K562 (cell line): ENCODE measurements around the gene AHCYL1. TPM values are rescaled to one million over a fixed set of nuclear protein-coding genes. Genes with fewer than 3 reads are reported as not detected.

Experiments
- CHD7 ChIP-seq: fragments of 200-600 bp; sonication (generic); IDR thresholded peaks from one replicate; pipeline ENCODE4 v1.6.1; 2012; ENCODE audit warnings: mild to moderate bottlenecking, low read depth, low read length, inconsistent platforms
- KDM2B ChIP-seq: fragments of 250-450 bp; sonication (Bioruptor Pico); IDR thresholded peaks from 2 replicates; pipeline ENCODE4 v1.8.0; 2021; ENCODE audit warnings: mild to moderate bottlenecking, moderate library complexity
- KLF10 ChIP-seq: fragments of 250-450 bp; sonication (Bioruptor Pico); IDR thresholded peaks from 2 replicates; pipeline ENCODE4 v1.6.1; 2021; ENCODE audit warnings: matching md5 sums
- NCOA2 ChIP-seq, 2 experiments: fragments of 450-650 bp; IDR thresholded peaks; 2 replicates each; pipeline ENCODE4 v1.6.1; 2018; ENCODE audit warnings: mild to moderate bottlenecking in 2 of 2, moderate library complexity in 1 of 2; ENCODE audit not compliant: partially characterized antibody in 2 of 2
- SP2 ChIP-seq: IDR thresholded peaks from 2 replicates; pipeline ENCODE4 v1.6.1; 2011; ENCODE audit warnings: mild to moderate bottlenecking, low read depth, low read length, moderate library complexity; ENCODE audit not compliant: poor library complexity, severe bottlenecking; ENCODE audit errors: extremely low read depth
- SREBF1 ChIP-seq: fragments of 150-350 bp; IDR thresholded peaks from 2 replicates; pipeline ENCODE4 v1.6.1; 2014; ENCODE audit warnings: antibody characterized with exemption, low read depth, low read length, borderline replicate concordance
- SREBF2 ChIP-seq: sonication (generic); formaldehyde crosslinking; IDR thresholded peaks from 2 replicates; pipeline ENCODE4 v1.4.0; 2020; ENCODE audit warnings: mild to moderate bottlenecking, missing genetic modification reagents
- ZNF398 ChIP-seq: fragments of 250-450 bp; sonication (Bioruptor Pico); IDR thresholded peaks from 2 replicates; pipeline ENCODE4 v1.8.0; 2021; ENCODE audit warnings: moderate library complexity, mild to moderate bottlenecking, inconsistent platforms
- polyA plus RNA-seq, 8 experiments: library from polyadenylated mRNA; depleted of rRNA in 4 of 8; stranded (reverse) in 5 of 8; unstranded in 3 of 8; fragments of >200 nt; fragmentation: Nextera tagmentation in 2 of 8; fragmentation: Illumina TruSeq in 1 of 8; extraction: Ambion mirVana in 2 of 8; extraction: Trizol in 1 of 8; gene quantifications; 2 replicates each; pipeline versions ENCODE4 v1.2.1 to v1.2.3, GENCODE V29; 2011 to 2014; ENCODE audit warnings: inconsistent platforms in 1 of 8, missing spikeins in 1 of 8
- total RNA-seq, 7 experiments: library from RNA; depleted of rRNA in 6 of 7; stranded (reverse); fragments of >200 nt in 6 of 7; fragmentation: Illumina TruSeq in 2 of 7; extraction: Trizol in 2 of 7; gene quantifications; 2 replicates each; pipeline versions ENCODE4 v1.2.1 to v1.2.3, GENCODE V29; 2011 to 2021; ENCODE audit warnings: low replicate concordance in 1 of 7
- TF ChIP-seq, protein P1 (sequence below), 3 experiments: IDR thresholded peaks in 2 of 3; conservative IDR thresholded peaks in 1 of 3; 2 replicates each; pipeline ENCODE4 v1.5.1; 2011 to 2012; ENCODE audit warnings: low read length in 3 of 3, mild to moderate bottlenecking in 3 of 3, control low read depth in 2 of 3, improper control_type of control experiment in 1 of 3, inconsistent platforms in 1 of 3, low read depth in 1 of 3, mixed read lengths in 1 of 3, moderate library complexity in 1 of 3; ENCODE audit not compliant: insufficient read depth in 2 of 3

AHCYL1 gene
- total and polyA plus RNA-seq, 9 of the 15 experiments (the other 6 are each of a cell fraction or from before 2014, with no cell fraction given), result 27.3 to 118 (median 44.5) TPM

DNA sequence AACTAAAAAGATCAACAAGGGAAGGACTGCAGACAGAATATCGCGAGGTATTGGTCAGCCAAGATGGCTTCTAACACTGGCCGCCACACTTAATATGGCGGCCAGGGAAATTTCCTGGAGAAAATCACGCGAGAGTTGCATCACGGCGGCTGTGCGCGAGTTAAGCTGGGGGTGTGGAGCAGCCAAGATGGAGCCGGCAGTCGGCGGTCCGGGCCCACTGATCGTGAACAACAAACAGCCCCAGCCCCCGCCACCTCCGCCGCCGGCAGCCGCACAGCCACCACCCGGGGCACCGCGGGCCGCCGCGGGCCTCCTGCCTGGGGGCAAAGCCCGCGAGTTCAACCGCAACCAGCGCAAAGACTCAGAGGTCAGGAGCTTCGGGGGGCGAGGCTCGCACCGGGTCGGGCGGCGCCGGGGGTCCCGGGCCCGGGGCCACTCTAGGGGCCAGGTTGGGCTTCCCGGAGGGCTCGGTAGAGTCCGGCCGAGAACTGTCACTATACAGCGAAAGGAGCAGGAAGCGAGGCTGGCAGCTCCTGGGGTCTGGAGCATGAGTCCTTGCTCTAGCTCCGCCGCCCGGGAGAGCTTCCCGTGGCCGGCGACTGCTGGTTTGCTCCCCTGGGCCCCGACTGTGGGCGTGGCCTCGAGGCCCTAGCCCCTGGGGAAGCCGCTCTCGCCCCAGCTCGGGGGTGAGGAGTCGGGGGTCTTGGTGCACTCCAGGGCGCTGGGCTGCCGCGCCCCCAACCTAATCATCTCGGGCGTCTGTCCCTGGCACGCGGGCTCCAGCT is 50.1 kb downstream of the AHCYL1 start, which contains the start of gene STRIP1 (continued):
- no peak for TF ChIP-seq ZNF398
- no peak for TF ChIP-seq SREBF1
- no peak for TF ChIP-seq CHD7
- no peak for TF ChIP-seq SREBF2 (CRISPR knock-in tag)
- TF ChIP-seq, protein P1, sequence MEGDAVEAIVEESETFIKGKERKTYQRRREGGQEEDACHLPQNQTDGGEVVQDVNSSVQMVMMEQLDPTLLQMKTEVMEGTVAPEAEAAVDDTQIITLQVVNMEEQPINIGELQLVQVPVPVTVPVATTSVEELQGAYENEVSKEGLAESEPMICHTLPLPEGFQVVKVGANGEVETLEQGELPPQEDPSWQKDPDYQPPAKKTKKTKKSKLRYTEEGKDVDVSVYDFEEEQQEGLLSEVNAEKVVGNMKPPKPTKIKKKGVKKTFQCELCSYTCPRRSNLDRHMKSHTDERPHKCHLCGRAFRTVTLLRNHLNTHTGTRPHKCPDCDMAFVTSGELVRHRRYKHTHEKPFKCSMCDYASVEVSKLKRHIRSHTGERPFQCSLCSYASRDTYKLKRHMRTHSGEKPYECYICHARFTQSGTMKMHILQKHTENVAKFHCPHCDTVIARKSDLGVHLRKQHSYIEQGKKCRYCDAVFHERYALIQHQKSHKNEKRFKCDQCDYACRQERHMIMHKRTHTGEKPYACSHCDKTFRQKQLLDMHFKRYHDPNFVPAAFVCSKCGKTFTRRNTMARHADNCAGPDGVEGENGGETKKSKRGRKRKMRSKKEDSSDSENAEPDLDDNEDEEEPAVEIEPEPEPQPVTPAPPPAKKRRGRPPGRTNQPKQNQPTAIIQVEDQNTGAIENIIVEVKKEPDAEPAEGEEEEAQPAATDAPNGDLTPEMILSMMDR (IDR thresholded peaks at IDR 0.05 in 2 of 3, conservative IDR thresholded peaks at IDR 0.05 in 1 of 3; ENCODE audit: insufficient read depth in 2 of 3, low read depth in 1 of 3, low read length in 3 of 3), result peak in 1 of 3 experiments; percentile 60; a peak in 2 of 6 replicates
- no peak for TF ChIP-seq NCOA2 (IDR thresholded peaks at IDR 0.05; ENCODE audit: partially characterized antibody in 2 of 2)
- no peak for TF ChIP-seq KLF10
- no peak for TF ChIP-seq SP2
- TF ChIP-seq KDM2B, result peak; percentile 19; the same call in 1 of the 2 replicates
